Measurements from ENCODE around the gene PKHD1.

Gene PKHD1

DNA sequence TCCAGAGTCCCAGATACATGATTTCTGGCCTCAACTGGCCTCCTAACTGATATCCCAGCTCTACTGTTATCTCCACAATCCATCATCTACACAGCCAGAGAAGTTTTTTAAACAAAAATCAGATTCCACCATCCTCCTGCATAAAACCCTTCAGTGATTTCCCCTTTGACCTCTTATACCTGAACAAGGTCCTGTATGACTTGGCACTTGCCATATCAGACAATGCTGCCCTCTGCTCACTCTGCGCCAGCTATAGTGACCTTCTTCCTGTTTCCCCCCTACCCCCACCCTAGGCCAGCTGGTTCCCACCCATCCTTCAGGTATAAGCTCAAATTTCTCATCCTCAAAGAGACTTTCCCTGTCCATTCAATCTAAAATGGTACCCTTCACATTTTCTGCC lies 322.2 kb downstream of the PKHD1 start:
- no peak for DNase-seq

DNA sequence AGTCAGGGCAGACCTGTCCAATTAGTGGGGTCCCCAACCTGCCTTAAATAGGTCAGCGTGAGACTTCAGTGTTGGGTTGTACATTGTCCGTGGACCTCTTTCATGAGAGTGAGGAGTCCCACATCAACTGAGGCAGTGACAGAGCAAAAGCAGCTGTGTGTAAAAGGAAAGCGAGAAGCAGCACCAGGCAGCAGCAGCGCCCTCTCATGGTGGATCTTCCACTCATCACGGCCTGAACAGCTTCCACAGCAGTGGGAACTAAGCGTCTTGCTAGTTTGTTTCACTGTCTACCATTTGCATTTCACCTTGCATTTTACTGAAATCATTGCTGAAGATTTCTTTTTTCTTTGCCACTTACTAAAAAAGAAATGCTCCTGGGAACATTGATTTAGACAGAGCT lies 333.8 kb downstream of the PKHD1 start:
- DNase-seq, result peak; percentile 17

DNA sequence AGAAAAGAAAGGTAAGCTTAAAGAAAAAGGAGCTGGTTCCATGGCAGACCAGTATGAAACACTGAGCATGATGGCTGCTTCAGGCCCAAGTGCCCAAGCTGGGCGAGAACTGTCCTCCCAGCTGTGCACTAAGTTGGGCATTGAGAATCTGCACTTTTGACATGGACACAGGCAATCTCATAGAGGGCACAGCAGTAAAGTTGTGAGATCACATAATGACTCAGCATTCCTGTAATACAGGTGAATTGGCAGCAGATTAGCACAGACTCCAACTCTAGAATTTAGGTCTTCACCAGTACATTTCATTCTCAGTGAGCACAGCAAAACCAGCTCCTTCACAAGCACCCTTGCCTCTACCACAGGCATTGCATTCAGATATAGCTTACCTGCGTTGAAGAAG lies 343.4 kb downstream of the PKHD1 start:
- DNase-seq, result no peak

- no peak for DNase-seq
Measured at GRCh38 chr6:51740658-51741057, 346.8 kb downstream of the PKHD1 start.

- DNase-seq, result no peak
Measured at GRCh38 chr6:51738614-51739013, 348.8 kb downstream of the PKHD1 start.

DNA sequence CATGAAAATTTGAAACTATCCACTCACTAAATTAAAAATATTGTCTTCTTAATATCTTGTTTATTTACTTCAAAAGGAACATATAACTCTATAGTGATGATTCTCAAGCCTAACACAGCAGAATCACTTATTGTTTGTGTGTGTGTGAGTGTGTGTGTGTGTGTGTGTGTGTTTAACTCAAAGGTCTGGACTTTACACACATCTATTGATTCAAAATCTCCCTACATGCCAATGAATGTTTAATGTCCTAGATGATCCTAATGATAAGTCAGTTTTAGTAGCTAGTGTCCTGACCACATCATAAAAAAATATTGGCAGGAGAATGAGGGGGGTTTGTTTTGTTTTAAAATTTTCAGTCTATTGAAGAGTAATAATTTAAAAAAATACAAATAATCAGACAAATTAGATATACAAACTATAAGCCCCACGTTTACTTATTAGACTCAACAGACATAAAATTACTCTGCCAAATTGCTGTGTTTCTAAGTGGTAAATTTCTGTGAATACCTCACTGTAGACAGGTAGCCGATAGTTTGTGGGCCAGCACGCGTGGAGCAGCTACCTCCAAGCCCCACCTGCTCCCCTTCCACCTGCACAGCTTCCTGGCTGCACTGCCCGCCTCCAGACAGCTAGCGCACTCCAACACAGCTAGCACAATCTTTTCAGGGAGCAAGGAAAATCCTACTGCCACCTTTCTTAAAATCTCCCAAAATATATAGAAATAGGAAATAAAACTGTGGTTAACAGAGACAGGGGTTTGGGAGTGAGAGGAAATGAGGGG lies 349.6 kb downstream of the PKHD1 start:
- no peak for DNase-seq

DNA sequence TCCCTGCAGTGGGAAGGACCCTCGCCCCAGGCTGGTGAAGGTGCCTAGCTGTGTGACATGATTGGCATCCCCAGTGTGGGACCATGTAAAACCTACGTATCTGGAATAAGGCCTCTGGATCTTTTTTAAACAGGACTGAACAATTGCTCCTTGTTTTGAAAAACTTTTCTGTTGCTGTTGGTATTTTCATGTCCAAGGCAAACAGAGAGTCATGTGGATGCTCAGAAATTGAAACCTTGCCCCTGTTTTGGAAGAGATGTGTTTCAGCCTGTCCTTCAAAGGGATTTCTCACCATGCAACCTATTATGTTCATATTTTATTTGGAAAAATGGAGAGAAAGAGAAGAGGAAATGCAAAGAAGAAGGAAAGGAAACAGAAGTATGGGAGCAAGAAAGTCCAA lies 362.3 kb downstream of the PKHD1 start:
- no peak for DNase-seq

- DNase-seq, result no peak
Measured at GRCh38 chr6:51720327-51720726, 367.1 kb downstream of the PKHD1 start.

DNA sequence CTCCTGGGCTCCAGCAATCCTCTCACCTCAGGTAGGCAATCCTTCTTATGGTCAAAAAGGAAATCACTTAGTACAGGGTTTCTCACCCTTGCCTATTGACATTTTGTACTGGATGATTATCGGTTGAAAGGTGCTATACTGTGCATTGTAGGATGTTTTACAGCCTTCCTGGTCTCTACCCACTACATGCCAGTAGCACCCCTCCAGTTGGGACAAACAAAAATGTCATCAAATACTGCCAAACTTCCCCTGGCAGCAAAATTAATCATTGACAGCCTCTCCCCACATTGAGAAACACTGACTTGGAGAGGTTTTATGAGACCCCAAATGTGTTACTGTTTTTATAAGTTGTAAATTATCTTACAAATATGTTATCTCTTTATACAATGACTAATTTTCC lies 368.1 kb downstream of the PKHD1 start:
- no peak for DNase-seq

- no peak for DNase-seq
Measured at GRCh38 chr6:51718533-51718932, 368.9 kb downstream of the PKHD1 start.

DNA sequence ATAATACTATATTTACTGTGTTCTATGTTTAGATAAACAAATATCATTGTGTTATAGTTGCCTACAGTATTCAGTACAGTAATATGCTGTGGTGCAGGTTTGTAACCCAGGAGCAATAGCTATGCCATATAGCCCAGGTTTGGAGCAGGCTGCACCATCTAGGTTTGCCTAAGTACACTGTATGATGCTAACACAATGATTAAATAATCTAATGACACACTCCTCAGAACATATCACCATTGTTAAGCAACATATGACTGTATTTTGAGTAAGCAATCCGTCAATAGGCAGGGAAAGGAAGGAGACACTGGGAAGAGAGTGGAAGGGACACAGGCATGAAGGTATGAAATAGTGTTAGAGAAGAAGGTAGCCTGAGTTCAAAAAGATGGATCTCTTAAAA lies 369.9 kb downstream of the PKHD1 start:
- no peak for DNase-seq

GRCh38 chr6:51711876-51712275 lies 375.5 kb downstream of the PKHD1 start:
- no peak for DNase-seq

DNA sequence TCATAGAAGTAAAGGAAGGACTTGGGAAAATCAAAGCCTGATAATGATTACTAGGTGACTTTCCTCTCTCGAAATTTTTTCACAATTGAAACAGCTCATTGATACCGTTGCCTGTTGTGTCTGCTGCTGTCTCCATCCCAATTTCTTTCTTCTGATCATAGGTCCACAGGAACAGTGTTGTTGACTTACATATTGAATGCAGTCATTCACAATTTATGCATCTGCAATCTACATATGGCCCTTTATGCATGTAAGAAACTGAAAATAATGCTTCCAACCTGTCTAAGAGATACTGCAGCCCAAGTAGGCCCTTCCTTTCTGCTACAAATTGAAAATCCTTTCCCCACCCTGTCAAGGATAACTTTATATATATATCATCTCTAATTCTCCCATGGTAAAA lies 381.3 kb downstream of the PKHD1 start:
- no peak for DNase-seq

DNA sequence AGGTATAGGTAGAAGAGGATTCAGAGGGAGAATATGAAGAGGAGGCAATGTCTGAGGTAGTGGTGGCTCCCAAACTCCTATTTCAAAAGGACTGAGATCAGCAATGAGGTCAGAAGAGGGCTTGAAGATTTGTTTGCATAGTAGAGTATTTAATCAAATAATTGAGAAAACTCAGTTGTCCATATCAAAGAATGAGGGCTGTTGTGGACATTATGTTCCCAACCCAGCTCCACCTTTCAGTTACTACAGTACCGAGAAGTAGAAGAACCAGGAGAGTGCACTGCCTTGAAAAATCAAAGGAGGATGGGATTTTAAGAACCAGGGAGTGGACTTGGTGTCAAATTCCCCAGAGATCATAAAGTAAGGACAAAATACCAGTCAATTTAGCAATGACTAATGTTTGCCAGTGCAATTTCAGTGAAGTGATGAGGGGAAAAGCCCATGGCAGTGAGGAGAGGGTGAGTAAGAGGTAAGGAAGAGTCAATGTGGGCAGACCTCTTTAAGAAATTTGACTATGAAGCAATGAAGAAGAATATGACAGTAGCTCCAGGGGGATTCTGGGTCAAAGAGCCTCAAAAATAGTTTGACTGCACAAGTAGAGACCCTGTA lies 382.4 kb downstream of the PKHD1 start:
- no peak for DNase-seq

GRCh38 chr6:51702851-51703250 lies 384.6 kb downstream of the PKHD1 start:
- no peak for DNase-seq

GRCh38 chr6:51684603-51685002 lies 402.8 kb downstream of the PKHD1 start:
- no peak for DNase-seq

- DNase-seq, result no peak
Measured at GRCh38 chr6:51684038-51684437, 403.4 kb downstream of the PKHD1 start.

GRCh38 chr6:51678905-51679620 lies 408.4 kb downstream of the PKHD1 start:
- DNase-seq, result no peak

- DNase-seq, result no peak
Measured at GRCh38 chr6:51678274-51678673, 409.1 kb downstream of the PKHD1 start.

- no peak for DNase-seq
Measured at GRCh38 chr6:51675922-51676275, 411.5 kb downstream of the PKHD1 start.

- no peak for DNase-seq
Measured at GRCh38 chr6:51675020-51675921, 412.1 kb downstream of the PKHD1 start.

DNA sequence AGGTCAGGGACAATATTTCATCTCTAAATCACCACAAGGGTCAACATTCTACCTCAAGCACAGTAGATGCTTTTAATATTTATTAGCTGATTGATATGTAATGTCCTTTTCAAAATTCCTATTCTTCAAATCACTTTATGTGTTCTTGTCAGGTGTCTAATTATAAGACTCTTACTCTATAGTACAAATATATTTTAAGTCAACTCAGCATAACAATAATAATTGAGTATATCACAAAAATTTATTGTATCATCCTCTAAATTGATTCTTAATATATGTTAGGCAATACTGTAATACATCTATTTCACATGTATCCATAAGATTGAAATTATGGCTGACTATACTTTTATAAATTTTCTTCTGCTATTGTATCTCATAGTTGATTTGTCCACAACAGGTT lies 423.9 kb downstream of the PKHD1 start:
- DNase-seq, result no peak

- no peak for DNase-seq
Measured at GRCh38 chr6:51660767-51661166, 426.6 kb downstream of the PKHD1 start.
